Tibial nerve (tissue), 4 donors: ENCODE results near the gene KLHL40.

ENCODE experiments used
- EP300 ChIP-seq, 2 donors: sonication (generic); formaldehyde crosslinking; IDR thresholded peaks; one replicate each; pipeline ENCODE4 v1.6.1; 2017; ENCODE audit warnings: antibody characterized with exemption in 2 of 2, mild to moderate bottlenecking in 1 of 2
- POLR2A ChIP-seq, 2 donors: fragments of 450-650 bp; IDR thresholded peaks; one replicate each; pipeline ENCODE4 v1.6.1; 2017; ENCODE audit warnings: antibody characterized with exemption in 2 of 2, mild to moderate bottlenecking in 2 of 2, moderate library complexity in 2 of 2
- TF ChIP-seq, protein P1 (sequence below), 5 experiments: fragments of 200-600 bp in 3 of 5; fragments of 450-650 bp in 2 of 5; sonication (generic) in 3 of 5; IDR thresholded peaks; one replicate each; pipeline ENCODE4 v1.5.1; 2016 to 2019; ENCODE audit warnings: antibody characterized with exemption in 5 of 5, mild to moderate bottlenecking in 3 of 5, moderate library complexity in 2 of 5

- no peak for TF ChIP-seq POLR2A (IDR thresholded peaks at IDR 0.05)
- TF ChIP-seq, protein P1, sequence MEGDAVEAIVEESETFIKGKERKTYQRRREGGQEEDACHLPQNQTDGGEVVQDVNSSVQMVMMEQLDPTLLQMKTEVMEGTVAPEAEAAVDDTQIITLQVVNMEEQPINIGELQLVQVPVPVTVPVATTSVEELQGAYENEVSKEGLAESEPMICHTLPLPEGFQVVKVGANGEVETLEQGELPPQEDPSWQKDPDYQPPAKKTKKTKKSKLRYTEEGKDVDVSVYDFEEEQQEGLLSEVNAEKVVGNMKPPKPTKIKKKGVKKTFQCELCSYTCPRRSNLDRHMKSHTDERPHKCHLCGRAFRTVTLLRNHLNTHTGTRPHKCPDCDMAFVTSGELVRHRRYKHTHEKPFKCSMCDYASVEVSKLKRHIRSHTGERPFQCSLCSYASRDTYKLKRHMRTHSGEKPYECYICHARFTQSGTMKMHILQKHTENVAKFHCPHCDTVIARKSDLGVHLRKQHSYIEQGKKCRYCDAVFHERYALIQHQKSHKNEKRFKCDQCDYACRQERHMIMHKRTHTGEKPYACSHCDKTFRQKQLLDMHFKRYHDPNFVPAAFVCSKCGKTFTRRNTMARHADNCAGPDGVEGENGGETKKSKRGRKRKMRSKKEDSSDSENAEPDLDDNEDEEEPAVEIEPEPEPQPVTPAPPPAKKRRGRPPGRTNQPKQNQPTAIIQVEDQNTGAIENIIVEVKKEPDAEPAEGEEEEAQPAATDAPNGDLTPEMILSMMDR (IDR thresholded peaks at IDR 0.05): no peak
- TF ChIP-seq EP300 (IDR thresholded peaks at IDR 0.05): peak in 1 of 2 donors; percentile 46
These were observed 33.9 kb upstream of the KLHL40 start for GRCh38 chr3:42651248-42652091.
